RPMI7951 (cell line): Measurements from ENCODE around the gene PRSS8. TPM values are rescaled to one million over a fixed set of nuclear protein-coding genes. Genes with fewer than 3 reads are reported as not detected.

Experiments used
- DNase-seq: peaks from one replicate; pipeline ENCODE4 v3.0.0-alpha.2; 2012; ENCODE audit warnings: low read depth
- total RNA-seq: library from RNA; depleted of rRNA; stranded (reverse); fragments of >200 nt; shearing (Covaris generic); gene quantifications from 2 replicates; pipeline ENCODE4 v1.2.3, GENCODE V29; 2014; rRNA removed

The PRSS8 gene
- total RNA-seq, 1 experiment from 2014 or later = not detected

DNA sequence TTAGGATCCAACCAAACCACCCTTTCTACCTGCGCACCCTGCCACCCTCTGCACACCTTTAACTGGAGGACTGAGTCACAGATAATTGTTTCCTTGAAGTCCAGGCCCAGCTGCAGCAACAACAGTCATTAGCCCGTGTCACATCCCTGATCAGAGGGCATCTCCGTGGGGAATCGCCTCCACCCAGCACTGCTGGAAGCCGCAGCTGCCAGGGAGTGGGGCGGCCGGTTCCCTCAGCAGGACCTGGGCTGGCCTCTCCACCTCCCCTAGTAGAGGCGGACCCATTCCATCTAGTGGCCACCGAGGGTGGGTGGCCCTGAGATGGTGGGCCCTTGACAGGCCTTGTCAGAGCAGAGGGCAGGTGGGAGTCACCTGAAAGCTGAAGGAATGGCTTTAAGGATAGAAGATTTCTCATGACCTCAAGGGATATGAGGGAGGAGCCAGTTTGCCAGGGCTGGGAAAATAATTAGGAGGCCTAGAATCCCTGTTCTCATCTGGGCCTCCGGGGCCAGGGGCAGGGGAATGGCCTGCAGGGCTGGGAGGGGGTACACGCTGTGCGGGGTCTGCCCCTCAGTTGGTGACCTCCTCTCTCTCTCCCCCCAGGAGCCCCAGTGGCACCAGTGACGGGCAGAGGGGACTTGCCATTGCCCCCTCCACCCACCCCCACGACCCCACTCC, 53.0 kb downstream of the PRSS8 start:
- no peak for DNase-seq

Other genes starting within 250 kb of the PRSS8 start
- 40.5 and 42.2 TPM in 2 replicates for gene BCL7C, start 241.7 kb downstream of the PRSS8 start, total RNA-seq
- 0.24 and 0.39 TPM in 2 replicates for gene CTF1, start 239.1 kb downstream of the PRSS8 start, total RNA-seq
- 3.7 and 8.1 TPM in 2 replicates for gene FBXL19, start 212.2 kb downstream of the PRSS8 start, total RNA-seq
- gene ORAI3, start 186.7 kb downstream of the PRSS8 start, total RNA-seq = 28.5 and 41.6 TPM in 2 replicates
- 1.1 and 1.2 TPM in 2 replicates for gene SETD1A, start 178.0 kb downstream of the PRSS8 start, total RNA-seq
- gene HSD3B7, start 150.5 kb downstream of the PRSS8 start, total RNA-seq = 10.9 and 16.3 TPM in 2 replicates
- 0.29 and 0.60 TPM in 2 replicates for gene STX1B, start 125.1 kb downstream of the PRSS8 start, total RNA-seq
- 23.1 and 23.5 TPM in 2 replicates for gene STX4, start 102.2 kb downstream of the PRSS8 start, total RNA-seq
- 3.6 and 6.2 TPM in 2 replicates for gene ZNF668, start 61.5 kb downstream of the PRSS8 start, total RNA-seq
- 4.3 and 6.7 TPM in 2 replicates for gene ZNF646, start 61.3 kb downstream of the PRSS8 start, total RNA-seq
- 0.60 and 1.3 TPM in 2 replicates for gene PRSS53, start 46.8 kb downstream of the PRSS8 start, total RNA-seq
- gene VKORC1, start 40.9 kb downstream of the PRSS8 start, total RNA-seq = 212 and 281 TPM in 2 replicates
- 33.9 and 42.7 TPM in 2 replicates for gene BCKDK, start 27.3 kb downstream of the PRSS8 start, total RNA-seq
- 25.5 and 31.0 TPM in 2 replicates for gene KAT8, start 18.1 kb downstream of the PRSS8 start, total RNA-seq
- gene PRSS36, start 14.3 kb upstream of the PRSS8 start, total RNA-seq = 1.1 and 2.6 TPM in 2 replicates
- 15.3 and 19.0 TPM in 2 replicates for gene FUS, start 44.4 kb upstream of the PRSS8 start, total RNA-seq
- gene PYCARD, start 67.0 kb upstream of the PRSS8 start, total RNA-seq = 43.4 and 64.8 TPM in 2 replicates
- gene TRIM72, start 78.4 kb upstream of the PRSS8 start, total RNA-seq = not detected in 2 replicates
- gene PYDC1, start 81.4 kb upstream of the PRSS8 start, total RNA-seq = not detected in 2 replicates
- not detected in 2 replicates for gene ITGAM, start 124.2 kb upstream of the PRSS8 start, total RNA-seq
- gene ITGAX, start 219.4 kb upstream of the PRSS8 start, total RNA-seq = not detected in 2 replicates